H1 (cell line): Measurements from ENCODE around the gene FN3KRP.

ENCODE experiments used
- CBX8 ChIP-seq: fragments of 300-800, 300-1000 bp; sonication (generic); IDR thresholded peaks from 2 replicates; pipeline ENCODE4 v1.7.1; 2016; ENCODE audit warnings: low read depth, low read length, borderline replicate concordance
- CEBPB ChIP-seq: IDR thresholded peaks from 2 replicates; pipeline ENCODE4 v1.6.1; 2012; ENCODE audit warnings: low read depth, low read length
- CHD2 ChIP-seq: IDR thresholded peaks from 2 replicates; pipeline ENCODE4 v1.6.1; 2012; ENCODE audit warnings: low read length, improper control_type of control experiment
- EP300 ChIP-seq, 2 experiments: IDR thresholded peaks; 1 replicate in 1 of 2; 2 replicates in 1 of 2; pipeline ENCODE4 v1.6.1; 2011 to 2012; ENCODE audit warnings: low read depth in 2 of 2, low read length in 2 of 2, mild to moderate bottlenecking in 2 of 2, borderline replicate concordance in 1 of 2, inconsistent platforms in 1 of 2, moderate library complexity in 1 of 2
- FOSL1 ChIP-seq: IDR thresholded peaks from 2 replicates; pipeline ENCODE4 v1.6.1; 2011; ENCODE audit warnings: mild to moderate bottlenecking, low read depth, low read length, moderate library complexity; ENCODE audit not compliant: insufficient read depth
- JUND ChIP-seq: IDR thresholded peaks from 2 replicates; pipeline ENCODE4 v1.6.1; 2011; ENCODE audit warnings: mild to moderate bottlenecking, improper control_type of control experiment, low read length
- MAFK ChIP-seq: IDR thresholded peaks from 2 replicates; pipeline ENCODE4 v1.6.1; 2012; ENCODE audit warnings: low read depth, mild to moderate bottlenecking, improper control_type of control experiment, low read length
- RAD21 ChIP-seq, 2 experiments: IDR thresholded peaks in 1 of 2; conservative IDR thresholded peaks in 1 of 2; 2 replicates each; pipeline ENCODE4 v1.6.1; 2011; ENCODE audit warnings: low read depth in 2 of 2, low read length in 2 of 2, improper control_type of control experiment in 1 of 2, inconsistent platforms in 1 of 2, mild to moderate bottlenecking in 1 of 2, moderate library complexity in 1 of 2
- RXRA ChIP-seq: IDR thresholded peaks from 2 replicates; pipeline ENCODE4 v1.6.1; 2011; ENCODE audit warnings: low read depth, mild to moderate bottlenecking, low read length, moderate library complexity; ENCODE audit not compliant: insufficient read depth
- SP2 ChIP-seq: IDR thresholded peaks from 2 replicates; pipeline ENCODE4 v1.6.1; 2012; ENCODE audit warnings: mild to moderate bottlenecking, low read length, inconsistent platforms
- TF ChIP-seq, protein P1 (sequence below): IDR thresholded peaks from 2 replicates; pipeline ENCODE4 v1.6.1; 2011; ENCODE audit warnings: low read length, improper control_type of control experiment
- TF ChIP-seq, protein P2 (sequence below), 3 experiments: IDR thresholded peaks; 1 replicate in 2 of 3; 2 replicates in 1 of 3; pipeline versions ENCODE4 v1.5.1 to v1.6.1; 2011; ENCODE audit warnings: low read length in 3 of 3, mild to moderate bottlenecking in 3 of 3, inconsistent platforms in 2 of 3, low read depth in 1 of 3, moderate library complexity in 1 of 3; ENCODE audit not compliant: insufficient read depth in 1 of 3; ENCODE audit errors: control extremely low read depth in 1 of 3

DNA sequence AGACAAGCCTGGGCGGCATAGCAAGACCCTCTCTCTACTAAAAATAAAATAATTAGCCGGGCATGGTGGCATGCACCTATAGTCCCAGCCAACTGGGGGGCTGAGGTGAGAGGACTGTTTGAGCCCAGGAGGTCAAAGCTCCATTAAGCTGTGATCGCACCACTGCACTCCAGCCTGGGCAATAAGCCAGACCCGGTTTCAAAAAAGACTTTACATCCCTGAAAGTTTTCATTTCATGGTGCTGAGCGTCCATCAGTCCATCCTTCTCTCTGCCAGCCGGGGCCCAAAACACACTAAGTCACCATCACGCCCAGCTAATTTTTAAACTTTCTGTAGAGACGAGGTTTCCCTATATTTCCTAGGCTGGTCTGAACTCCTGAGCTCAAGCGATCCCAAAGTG, 28.6 kb upstream of the FN3KRP start:
- TF ChIP-seq, protein P1, sequence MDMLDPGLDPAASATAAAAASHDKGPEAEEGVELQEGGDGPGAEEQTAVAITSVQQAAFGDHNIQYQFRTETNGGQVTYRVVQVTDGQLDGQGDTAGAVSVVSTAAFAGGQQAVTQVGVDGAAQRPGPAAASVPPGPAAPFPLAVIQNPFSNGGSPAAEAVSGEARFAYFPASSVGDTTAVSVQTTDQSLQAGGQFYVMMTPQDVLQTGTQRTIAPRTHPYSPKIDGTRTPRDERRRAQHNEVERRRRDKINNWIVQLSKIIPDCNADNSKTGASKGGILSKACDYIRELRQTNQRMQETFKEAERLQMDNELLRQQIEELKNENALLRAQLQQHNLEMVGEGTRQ, result no peak
- TF ChIP-seq, protein P2, sequence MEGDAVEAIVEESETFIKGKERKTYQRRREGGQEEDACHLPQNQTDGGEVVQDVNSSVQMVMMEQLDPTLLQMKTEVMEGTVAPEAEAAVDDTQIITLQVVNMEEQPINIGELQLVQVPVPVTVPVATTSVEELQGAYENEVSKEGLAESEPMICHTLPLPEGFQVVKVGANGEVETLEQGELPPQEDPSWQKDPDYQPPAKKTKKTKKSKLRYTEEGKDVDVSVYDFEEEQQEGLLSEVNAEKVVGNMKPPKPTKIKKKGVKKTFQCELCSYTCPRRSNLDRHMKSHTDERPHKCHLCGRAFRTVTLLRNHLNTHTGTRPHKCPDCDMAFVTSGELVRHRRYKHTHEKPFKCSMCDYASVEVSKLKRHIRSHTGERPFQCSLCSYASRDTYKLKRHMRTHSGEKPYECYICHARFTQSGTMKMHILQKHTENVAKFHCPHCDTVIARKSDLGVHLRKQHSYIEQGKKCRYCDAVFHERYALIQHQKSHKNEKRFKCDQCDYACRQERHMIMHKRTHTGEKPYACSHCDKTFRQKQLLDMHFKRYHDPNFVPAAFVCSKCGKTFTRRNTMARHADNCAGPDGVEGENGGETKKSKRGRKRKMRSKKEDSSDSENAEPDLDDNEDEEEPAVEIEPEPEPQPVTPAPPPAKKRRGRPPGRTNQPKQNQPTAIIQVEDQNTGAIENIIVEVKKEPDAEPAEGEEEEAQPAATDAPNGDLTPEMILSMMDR (IDR thresholded peaks at IDR 0.05; ENCODE audit: control extremely low read depth in 1 of 3, insufficient read depth in 1 of 3, low read depth in 1 of 3, low read length in 3 of 3), result no peak
- TF ChIP-seq CBX8 (no peak), CHD2 (no peak), JUND (no peak), EP300 (IDR thresholded peaks at IDR 0.05; ENCODE audit: borderline replicate concordance in 1 of 2, low read depth in 2 of 2, low read length in 2 of 2) (no peak), FOSL1 (no peak), SP2 (no peak), CEBPB (no peak), RXRA (no peak), MAFK (no peak), RAD21 (IDR thresholded peaks at IDR 0.05 in 1 of 2, conservative IDR thresholded peaks at IDR 0.05 in 1 of 2; ENCODE audit: low read depth in 2 of 2, low read length in 2 of 2) (no peak)
